HG02973 (cell line): ENCODE measurements around the gene DMXL1.

ENCODE experiments used
- ATAC-seq: cut with Tn5 transposase; IDR thresholded peaks from one replicate; pipeline ENCODE4 v1.9.1; 2021; ENCODE audit warnings: moderate library complexity; ENCODE audit not compliant: unreplicated experiment

Gene DMXL1

GRCh38 chr5:119070828-119071560, at the start of gene DMXL1:
Gene DMXL1 (plus strand): TSS chr5:119071087. CDS start chr5:119071570, 483 bp downstream.
- peak; percentile 77 for ATAC-seq

- ATAC-seq, result no peak
These were observed 49.6 kb upstream of the DMXL1 start for GRCh38 chr5:119021149-119021732.

- peak; percentile 59 for ATAC-seq
These were observed 48.7 kb upstream of the DMXL1 start for GRCh38 chr5:119022017-119022745.

- no peak for ATAC-seq
These were observed 48.1 kb upstream of the DMXL1 start for GRCh38 chr5:119022773-119023172.

- no peak for ATAC-seq
These were observed 42.3 kb upstream of the DMXL1 start for GRCh38 chr5:119028575-119028974.

GRCh38 chr5:119031011-119031886, 39.6 kb upstream of the DMXL1 start:
- ATAC-seq, result peak; percentile 76

- peak; percentile 50 for ATAC-seq
These were observed 39.0 kb upstream of the DMXL1 start for GRCh38 chr5:119031905-119032304.

- ATAC-seq, result no peak
These were observed 38.2 kb upstream of the DMXL1 start for GRCh38 chr5:119032656-119033055.

GRCh38 chr5:119033135-119033534, 37.8 kb upstream of the DMXL1 start:
- ATAC-seq, result no peak

- ATAC-seq, result no peak
These were observed 34.7 kb upstream of the DMXL1 start for GRCh38 chr5:119036101-119036762.

- no peak for ATAC-seq
These were observed 33.2 kb upstream of the DMXL1 start for GRCh38 chr5:119037496-119038215.

- no peak for ATAC-seq
These were observed 22.6 kb upstream of the DMXL1 start for GRCh38 chr5:119048246-119048645.

- ATAC-seq, result no peak
These were observed 20.9 kb upstream of the DMXL1 start for GRCh38 chr5:119049824-119050449.

- no peak for ATAC-seq
These were observed 16.8 kb upstream of the DMXL1 start for GRCh38 chr5:119054101-119054500.

GRCh38 chr5:119055294-119055693, 15.6 kb upstream of the DMXL1 start:
- ATAC-seq, result no peak

GRCh38 chr5:119058979-119059529, 11.8 kb upstream of the DMXL1 start:
- ATAC-seq, result no peak

- no peak for ATAC-seq
These were observed 11.1 kb upstream of the DMXL1 start for GRCh38 chr5:119059740-119060255.

GRCh38 chr5:119063579-119064379, 7.1 kb upstream of the DMXL1 start:
- peak; percentile 87 for ATAC-seq
